AG09309 (cell line): ENCODE data around the gene UGT1A8.

Source experiments
- DNase-seq: peaks from one replicate; pipeline ENCODE4 v3.0.0-alpha.2; 2010; ENCODE audit warnings: low read depth
- H3K4me3 ChIP-seq: 2 replicates; pipeline ENCODE4 v1.5.1; 2011; ENCODE audit warnings: mild to moderate bottlenecking, low read depth, low read length, moderate library complexity; ENCODE audit not compliant: control insufficient read depth
- CTCF ChIP-seq: IDR thresholded peaks from 2 replicates; pipeline ENCODE4 v1.5.1; 2011; ENCODE audit warnings: mild to moderate bottlenecking, low read depth, low read length, inconsistent platforms; ENCODE audit not compliant: insufficient read depth, control insufficient read depth; ENCODE audit errors: missing control alignments

Gene UGT1A8

GRCh38 chr2:233658610-233659009 is 41.2 kb downstream of the UGT1A8 start:
- DNase-seq, result no peak
- no peak for TF ChIP-seq CTCF
- H3K4me3 ChIP-seq, result no peak overlapping the region

GRCh38 chr2:233663911-233664310 is 46.5 kb downstream of the UGT1A8 start:
- DNase-seq, result no peak
- TF ChIP-seq CTCF, result no peak
- H3K4me3 ChIP-seq, result no peak overlapping the region

GRCh38 chr2:233668605-233669260 is 51.3 kb downstream of the UGT1A8 start:
- TF ChIP-seq CTCF, result no peak
- no peak for DNase-seq
- H3K4me3 ChIP-seq, result no peak overlapping the region

GRCh38 chr2:233671290-233672161 is 54.1 kb downstream of the UGT1A8 start, which contains the start of gene UGT1A9:
TSS of gene UGT1A9 (plus strand) at chr2:233671898. CDS start at chr2:233671935, 37 bp downstream.
- no peak for TF ChIP-seq CTCF
- H3K4me3 ChIP-seq, result no peak within 1 kb of the TSS
- DNase-seq, result no peak

GRCh38 chr2:233672886-233673285 is 55.5 kb downstream of the UGT1A8 start:
- no peak for DNase-seq
- no peak overlapping the region for H3K4me3 ChIP-seq
- TF ChIP-seq CTCF, result no peak

GRCh38 chr2:233673896-233674295 is 56.5 kb downstream of the UGT1A8 start:
- no peak overlapping the region for H3K4me3 ChIP-seq
- no peak for TF ChIP-seq CTCF
- DNase-seq, result no peak
